ENCODE measurements around the gene LRBA. TPM values are rescaled to one million over a fixed set of nuclear protein-coding genes. Genes with fewer than 3 reads are reported as not detected.

LRBA gene
- total RNA-seq, 1 experiment from 2014 or later = 55.3 TPM

- H3K9ac ChIP-seq (ENCODE audit: extremely low read depth, insufficient read length, low read length) = no peak overlapping the region
- no peaks in the 10 kb centered on the region for H3K27me3 ChIP-seq (ENCODE audit: insufficient read depth, low read length)
- Mint-ChIP-seq H3K27me3 (ENCODE audit: low read depth) (no peaks in the 10 kb centered on the region), H3K27ac (no peak overlapping the region), H3K36me3 (ENCODE audit: insufficient read depth in 1 of 3, low read depth in 3 of 3) (0 out of 7 replicates have a peak, but pooled peaks cover 0 to 9% (median 0%) of the 10 kb centered on the region in 3 experiments), H3K4me3 (no peak overlapping the region), H3K9me3 (peaks cover 0 to 4% of the 10 kb centered on the region in 2 experiments; a peak in 1 of 5 replicates), H3K4me1 (peaks cover 6 to 7% of the 10 kb centered on the region in 2 experiments)
- TF ChIP-seq CTCF (conservative IDR thresholded peaks at IDR 0.05) = no peak
- H4K20me1 ChIP-seq (ENCODE audit: control insufficient read depth, insufficient read depth, insufficient read length) = no peaks in the 10 kb centered on the region
- H3K14ac ChIP-seq (ENCODE audit: insufficient read depth, low read length) = no peak overlapping the region
- H4K5ac ChIP-seq (ENCODE audit: insufficient read length, low read depth, low read length) = no peak overlapping the region
- H2AK5ac ChIP-seq (ENCODE audit: insufficient read length, low read length) = no peak overlapping the region
- H2BK20ac ChIP-seq (ENCODE audit: low read depth, low read length, poor library complexity, severe bottlenecking) = no peak overlapping the region
- H2BK12ac ChIP-seq (ENCODE audit: insufficient read length, low read depth, low read length) = no peak overlapping the region
- H3K79me2 ChIP-seq (ENCODE audit: insufficient read depth, low read length) = no peaks in the 10 kb centered on the region
- no peaks in the 10 kb centered on the region for H3K4me1 ChIP-seq (ENCODE audit: insufficient read depth, low read length)
- H4K8ac ChIP-seq (replicated peaks; ENCODE audit: insufficient read length, low read depth, low read length) = no peak overlapping the region
- no CpG with 5 or more reads among the region's 1 CpG for WGBS (ENCODE audit: extremely low coverage, insufficient read length, low lambda C conversion rate)
- H2BK120ac ChIP-seq (ENCODE audit: low read depth, low read length, poor library complexity, severe bottlenecking) = no peak overlapping the region
- no peak overlapping the region for H3K4me2 ChIP-seq (ENCODE audit: insufficient read depth, insufficient read length, low read length)
- no peak overlapping the region for H3K27ac ChIP-seq (ENCODE audit: insufficient read length, low read depth, low read length)
- no peak overlapping the region for H3K56ac ChIP-seq (ENCODE audit: insufficient read length, low read depth, low read length)
- no peaks in the 10 kb centered on the region for H3K79me1 ChIP-seq (ENCODE audit: insufficient read depth, low read depth, low read length, poor library complexity, severe bottlenecking)
- no peak overlapping the region for H4K91ac ChIP-seq (ENCODE audit: insufficient read length, low read depth, low read length)
- H2BK15ac ChIP-seq (ENCODE audit: low read depth, low read length) = no peak overlapping the region
- H3K23me2 ChIP-seq (ENCODE audit: insufficient read length, low read depth, low read length, poor library complexity, severe bottlenecking) = no peaks in the 10 kb centered on the region
- DNase-seq = no peak
- no peak overlapping the region for H3K23ac ChIP-seq (ENCODE audit: insufficient read length, low read depth, low read length)
- H2BK5ac ChIP-seq (ENCODE audit: insufficient read length, low read length) = no peak overlapping the region
- H3K4ac ChIP-seq (ENCODE audit: low read depth, low read length) = no peak overlapping the region
- H3T11ph ChIP-seq (ENCODE audit: low read length) = no peak overlapping the region
- H2AFZ ChIP-seq (ENCODE audit: low read length) = no peak overlapping the region
- H3K18ac ChIP-seq (ENCODE audit: insufficient read length, low read depth, low read length) = no peak overlapping the region
- no peaks in the 10 kb centered on the region for H3K9me3 ChIP-seq (ENCODE audit: control insufficient read depth, low read depth, low read length)
Observed at GRCh38 chr4:150619042-150619441, 396.0 kb downstream of the LRBA start.
